Stimulated activated CD8-positive, alpha-beta memory T cell treated with anti-CD3 and anti-CD28 coated beads, Interleukin-12 subunit alpha, Interleukin-12 subunit beta, amount 100 ng/mL, for 24 hours (primary cell): ENCODE measurements around the gene SULT1A1.

ENCODE experiments used
- DNase-seq: peaks from one replicate; pipeline ENCODE4 v3.0.0-alpha.2; 2020; ENCODE audit errors: extremely low read depth

Gene SULT1A1

GRCh38 chr16:28558456-28558855 lies 51.4 kb downstream of the SULT1A1 start:
- no peak for DNase-seq

GRCh38 chr16:28556914-28557320 lies 52.9 kb downstream of the SULT1A1 start:
- no peak for DNase-seq

- DNase-seq, result no peak
Measured at GRCh38 chr16:28555561-28555960, 54.3 kb downstream of the SULT1A1 start.
